T1000 (cell line): ENCODE results near the gene PHACTR1.
"Not testable (repeated sequence)": the region's sequence is repeated elsewhere in the genome, so short reads cannot be mapped to it uniquely, and the experiment has no call there.

Experiments
- DNase-seq: peaks from one replicate; lab custom pipeline; 2025; ENCODE audit warnings: mixed read lengths; lab: John Stamatoyannopoulos, UW

PHACTR1 gene

GRCh38 chr6:13239530-13240455, 523.2 kb downstream of the PHACTR1 start:
- no peak for DNase-seq

DNA sequence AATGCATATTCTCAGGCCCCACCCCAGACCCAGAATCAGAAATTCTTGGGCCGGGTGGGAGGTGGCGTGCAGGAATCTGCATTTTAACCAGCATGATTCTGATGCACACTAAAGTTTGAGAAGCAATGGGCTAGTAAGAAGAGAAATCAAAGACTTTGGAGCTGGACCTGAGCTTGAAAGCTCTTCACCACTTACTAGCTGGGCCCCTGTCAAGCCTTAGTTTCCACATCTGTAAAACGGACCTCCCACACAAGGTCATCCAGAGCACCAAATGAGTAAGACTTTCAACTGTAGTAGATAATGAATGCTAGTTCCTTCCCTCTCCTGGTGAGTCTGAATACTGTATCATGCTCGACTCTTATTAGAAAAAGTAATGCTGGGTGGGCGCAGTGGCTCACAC, 524.8 kb downstream of the PHACTR1 start:
- no peak for DNase-seq

DNA sequence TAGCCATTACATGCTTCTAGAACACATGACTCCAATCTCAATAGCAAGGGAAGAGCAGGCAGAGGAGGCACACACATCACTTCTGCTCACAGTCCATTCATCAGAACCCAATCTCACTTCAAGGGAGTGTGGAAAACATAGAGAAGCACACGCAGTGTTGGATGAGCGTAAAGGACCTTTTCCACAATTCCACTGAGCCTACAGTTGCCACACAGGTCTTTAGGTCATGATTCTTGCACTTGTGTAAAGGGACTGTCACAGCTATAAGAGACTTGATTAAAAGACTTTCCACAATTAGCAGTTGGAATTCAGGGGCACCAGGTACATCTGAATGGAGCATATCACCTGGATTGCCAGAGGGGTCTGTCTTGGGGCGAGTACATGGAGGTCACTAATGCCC, 525.6 kb downstream of the PHACTR1 start:
- DNase-seq = no peak

DNA sequence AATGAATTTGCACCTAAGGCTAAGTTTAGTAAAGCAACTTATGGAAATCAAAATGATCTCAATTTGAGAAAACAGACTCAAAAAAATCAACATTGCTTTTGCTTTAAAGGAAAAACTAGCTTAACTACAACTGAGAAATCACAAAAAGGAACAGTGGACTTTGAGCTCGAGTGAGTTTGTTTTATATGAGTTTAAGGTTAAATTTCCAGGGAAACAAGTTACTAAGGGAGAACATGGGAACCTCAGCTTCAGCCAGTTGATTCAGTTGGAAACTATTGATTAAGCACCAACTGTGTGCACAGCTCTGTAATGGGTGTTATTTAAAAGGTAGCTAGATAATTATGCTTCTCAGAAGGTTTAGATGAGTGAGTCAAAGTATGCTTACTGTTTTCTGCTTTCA, 526.0 kb downstream of the PHACTR1 start:
- DNase-seq = no peak

GRCh38 chr6:13243033-13243432, 526.5 kb downstream of the PHACTR1 start:
- DNase-seq = no peak

GRCh38 chr6:13243745-13244144, 527.2 kb downstream of the PHACTR1 start:
- DNase-seq = not testable (repeated sequence)

DNA sequence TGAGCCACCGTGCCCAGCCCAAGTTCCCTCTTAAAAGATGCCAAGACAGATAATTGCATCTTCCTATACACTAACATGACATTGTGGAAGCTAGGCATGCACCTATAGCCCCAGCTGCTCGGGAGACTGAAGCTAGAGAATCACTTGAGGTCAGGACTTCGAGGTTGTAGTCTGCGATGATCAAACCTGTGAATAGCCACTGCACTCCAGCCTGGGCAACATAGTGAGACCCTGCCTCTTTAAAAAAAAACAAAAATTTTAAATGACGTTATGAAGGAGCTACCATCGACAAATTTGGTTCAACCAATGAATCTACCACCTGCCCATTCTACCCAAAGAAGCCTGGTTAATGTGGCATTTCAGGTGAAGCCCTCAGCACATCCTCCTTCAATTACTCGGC, 531.1 kb downstream of the PHACTR1 start:
- DNase-seq = no peak

GRCh38 chr6:13248053-13248452, 531.5 kb downstream of the PHACTR1 start:
- DNase-seq = no peak

- no peak for DNase-seq
Observed at GRCh38 chr6:13248584-13248985, 532.0 kb downstream of the PHACTR1 start.

GRCh38 chr6:13248994-13249393, 532.4 kb downstream of the PHACTR1 start:
- DNase-seq = no peak

DNA sequence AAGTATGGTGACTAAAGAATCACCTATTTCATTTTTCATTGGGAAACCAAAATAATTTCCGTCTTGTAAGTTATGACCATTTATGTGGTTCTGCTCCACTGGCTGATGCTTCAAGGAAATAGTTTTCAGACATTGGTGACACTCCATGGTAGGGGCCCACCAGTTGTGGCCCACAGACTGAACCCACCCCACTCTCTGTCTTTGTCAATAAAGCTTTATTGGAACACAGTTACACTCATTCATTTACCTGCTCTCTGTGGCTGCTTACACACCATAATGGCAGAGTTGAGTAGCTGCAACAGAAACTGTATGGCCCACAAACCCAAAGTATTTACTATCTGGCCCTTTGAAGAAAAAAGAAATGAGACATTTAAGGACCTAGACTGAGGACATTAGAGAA, 533.2 kb downstream of the PHACTR1 start:
- no peak for DNase-seq

DNA sequence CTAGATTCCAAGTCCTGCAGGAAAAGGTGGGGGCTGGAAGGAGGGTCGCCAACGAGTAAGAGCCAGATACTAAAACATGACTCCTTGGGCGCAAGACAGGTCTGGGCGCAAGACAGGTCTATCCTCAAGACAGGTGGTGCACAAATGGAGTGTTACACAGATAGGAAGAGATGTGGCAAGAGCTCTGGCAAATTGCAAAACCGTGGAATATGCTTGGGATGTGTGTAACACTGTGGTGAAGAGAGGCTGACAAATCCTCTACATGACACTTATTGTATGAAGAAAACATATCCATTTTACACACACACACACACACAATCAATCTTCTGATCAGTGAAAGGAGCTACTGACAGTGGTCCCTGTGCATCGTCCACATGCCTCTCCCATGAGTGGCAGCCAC, 534.1 kb downstream of the PHACTR1 start:
- DNase-seq = no peak

GRCh38 chr6:13251242-13251641, 534.7 kb downstream of the PHACTR1 start:
- DNase-seq = no peak

GRCh38 chr6:13252790-13253189, 536.2 kb downstream of the PHACTR1 start:
- DNase-seq = no peak

- DNase-seq = no peak
Observed at GRCh38 chr6:13253272-13253671, 536.7 kb downstream of the PHACTR1 start.

- no peak for DNase-seq
Observed at GRCh38 chr6:13256266-13257001, 539.9 kb downstream of the PHACTR1 start.

GRCh38 chr6:13259393-13259792, 542.8 kb downstream of the PHACTR1 start:
- no peak for DNase-seq

DNA sequence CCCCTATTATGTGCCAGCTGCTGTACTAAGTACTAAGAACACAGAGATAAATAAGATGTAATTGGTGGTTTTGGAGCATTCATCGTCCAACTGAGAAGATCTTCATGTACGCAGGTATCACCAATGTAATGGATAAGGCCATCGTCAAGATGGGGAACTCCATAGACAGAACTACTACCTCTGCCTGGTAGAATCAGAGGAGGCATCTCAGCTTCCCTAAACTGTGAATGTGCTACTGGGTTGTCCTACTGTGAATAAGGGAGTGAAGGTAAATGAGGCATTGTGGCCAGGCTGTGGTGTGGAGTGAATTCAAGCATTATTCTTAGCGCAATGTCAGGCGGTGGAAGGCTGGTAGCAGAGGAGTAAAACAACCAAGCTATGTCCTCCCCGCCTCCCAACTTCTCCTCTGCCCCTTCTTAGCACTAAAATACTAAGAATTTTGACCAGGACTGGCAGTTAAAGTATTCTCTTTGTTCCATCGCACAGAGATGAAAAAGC, 543.6 kb downstream of the PHACTR1 start:
- DNase-seq = no peak

DNA sequence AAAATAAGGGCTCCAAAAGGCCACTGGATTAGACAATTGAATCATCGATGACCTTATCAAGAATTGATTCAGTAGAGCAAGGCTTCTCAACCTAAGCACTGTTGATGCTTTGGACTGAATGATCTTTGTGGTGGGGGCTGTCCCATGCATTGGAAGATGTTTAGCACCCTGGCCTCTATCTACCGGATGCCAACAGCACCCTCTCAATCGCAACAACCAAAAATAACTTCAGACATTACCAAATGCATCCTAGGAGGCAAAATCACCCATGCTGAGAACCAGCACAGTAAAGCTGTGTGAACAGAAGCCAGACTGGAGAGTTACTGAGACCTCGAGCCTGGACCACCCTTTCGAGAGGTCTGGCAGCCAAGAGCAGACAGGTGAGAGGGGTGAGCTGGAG, 544.3 kb downstream of the PHACTR1 start:
- DNase-seq = no peak

- no peak for DNase-seq
Observed at GRCh38 chr6:13261464-13261994, 545.0 kb downstream of the PHACTR1 start.

DNA sequence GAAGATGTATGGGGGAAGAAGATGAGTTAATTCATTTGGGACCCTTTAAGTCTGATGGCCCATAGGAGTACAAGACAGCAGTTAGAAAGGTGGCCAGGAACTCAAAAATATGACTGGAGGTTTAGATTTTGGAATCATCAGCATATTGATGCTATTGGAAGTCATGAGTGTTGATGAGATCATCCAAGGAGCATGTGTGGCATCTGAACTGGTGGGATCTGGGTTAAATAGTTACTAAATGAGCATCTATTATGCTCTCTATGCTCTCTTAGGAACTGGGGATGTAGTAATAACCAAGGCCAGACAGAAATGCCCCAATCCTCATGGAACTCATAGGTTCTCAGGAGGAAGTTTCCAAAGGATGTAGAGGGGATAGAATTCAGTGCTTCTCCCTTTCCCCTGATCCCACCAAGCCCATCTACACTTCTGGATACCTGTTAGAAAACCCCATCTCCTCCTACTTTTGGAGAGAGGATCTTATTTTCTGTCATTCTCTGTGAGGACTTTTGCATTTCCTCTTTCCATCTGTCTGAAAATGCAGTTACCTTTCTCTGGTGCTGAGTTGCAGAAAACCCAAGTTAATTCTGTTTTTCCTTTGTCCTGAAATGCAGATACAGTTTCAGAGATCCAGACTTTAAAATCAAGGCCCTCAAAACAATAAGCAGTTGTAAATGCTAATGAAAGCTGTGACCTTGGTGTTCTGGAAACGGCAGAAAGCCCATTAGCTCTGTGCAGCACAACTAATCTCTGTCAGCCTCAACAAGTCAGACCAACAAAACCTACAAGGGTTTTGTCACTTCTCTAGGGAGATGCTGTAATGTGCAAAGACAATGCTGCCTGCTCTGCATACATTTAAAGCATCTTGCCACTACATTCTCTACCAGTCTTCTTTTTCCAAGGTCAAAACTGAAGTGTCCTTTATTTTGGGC, 546.0 kb downstream of the PHACTR1 start:
- no peak for DNase-seq

GRCh38 chr6:13263669-13264068, 547.1 kb downstream of the PHACTR1 start:
- no peak for DNase-seq
